Spleen (tissue), 11 donors: Measurements from ENCODE around the gene FAM221B. TPM values are rescaled to one million over a fixed set of nuclear protein-coding genes. Genes with fewer than 3 reads are reported as not detected.

Experiments
- DNase-seq: peaks from one replicate; pipeline ENCODE4 v3.0.0-alpha.2; 2020
- H3K27ac ChIP-seq, 8 donors: fragments of 200-600 bp; sonication (generic) in 7 of 8; 1 replicate in 4 of 8; 2 replicates in 4 of 8; pipeline versions ENCODE4 v1.5.0 to v1.8.0; 2016 to 2021; ENCODE audit warnings: inconsistent platforms in 4 of 8, mild to moderate bottlenecking in 4 of 8, moderate library complexity in 1 of 8
- H3K27me3 ChIP-seq, 7 donors: fragments of 200-600 bp; sonication (generic) in 6 of 7; replicated peaks in 1 of 7; 1 replicate in 4 of 7; 2 replicates in 3 of 7; pipeline versions ENCODE4 v1.5.0 to v1.8.0; 2016 to 2021; ENCODE audit warnings: inconsistent platforms in 3 of 7, mild to moderate bottlenecking in 1 of 7
- H3K36me3 ChIP-seq, 6 donors: fragments of 200-600 bp; sonication (generic) in 5 of 6; 1 replicate in 4 of 6; 2 replicates in 2 of 6; pipeline versions ENCODE4 v1.5.0 to v1.8.0; 2016 to 2021; ENCODE audit warnings: inconsistent platforms in 2 of 6
- H3K4me1 ChIP-seq, 6 donors: fragments of 200-600 bp; sonication (generic) in 5 of 6; 1 replicate in 3 of 6; 2 replicates in 3 of 6; pipeline versions ENCODE4 v1.5.0 to v1.8.0; 2016 to 2021; ENCODE audit warnings: inconsistent platforms in 3 of 6
- H3K4me3 ChIP-seq, 8 donors: fragments of 200-600 bp; sonication (generic) in 7 of 8; 1 replicate in 4 of 8; 2 replicates in 4 of 8; pipeline versions ENCODE4 v1.5.0 to v1.8.0; 2016 to 2021; ENCODE audit warnings: inconsistent platforms in 4 of 8, mild to moderate bottlenecking in 4 of 8, moderate library complexity in 2 of 8
- H3K9me3 ChIP-seq, 8 donors: fragments of 200-600 bp; sonication (generic) in 7 of 8; 1 replicate in 4 of 8; 2 replicates in 4 of 8; pipeline versions ENCODE4 v1.5.0 to v1.8.0; 2016 to 2021; ENCODE audit warnings: inconsistent platforms in 4 of 8
- CTCF ChIP-seq, 11 experiments: fragments of 200-600 bp in 7 of 11; fragments of 450-650 bp in 4 of 11; sonication (generic) in 4 of 11; IDR thresholded peaks in 8 of 11; conservative IDR thresholded peaks in 3 of 11; 1 replicate in 7 of 11; 2 replicates in 4 of 11; pipeline versions ENCODE4 v1.4.0 to v1.8.0; 2016 to 2021; ENCODE audit warnings: antibody characterized with exemption in 11 of 11, inconsistent platforms in 4 of 11, mild to moderate bottlenecking in 1 of 11
- POLR2A ChIP-seq, 3 donors: fragments of 450-650 bp; IDR thresholded peaks; one replicate each; pipeline ENCODE4 v1.5.1; 2017; ENCODE audit warnings: antibody characterized with exemption in 3 of 3, mild to moderate bottlenecking in 1 of 3
- POLR2AphosphoS5 ChIP-seq, 3 donors: sonication (generic); formaldehyde crosslinking; IDR thresholded peaks; one replicate each; pipeline ENCODE4 v1.5.1; 2017; ENCODE audit warnings: antibody characterized with exemption in 3 of 3
- WGBS, 5 donors: extraction: QIAGEN DNeasy Blood & Tissue Kit in 3 of 5; methylation state at CpG; one replicate each; pipeline versions ENCODE4 v1.1.5 to v1.1.7; 2013 to 2018; 5-methylcytosine and 5-hydroxymethylcytosine counted together
- intact Hi-C: fragments of 100-400 bp; cut with DNase I; formaldehyde crosslinking; loops from one replicate; pipeline ENCODE4 v1.15.0; 2023; ENCODE audit warnings: low total_unique reads
- polyA plus RNA-seq, 3 donors: library from polyadenylated mRNA; stranded (reverse); fragments of 200-250 nt; gene quantifications; one replicate each; pipeline ENCODE4 v1.2.1, GENCODE V29; 2013
- total RNA-seq, 7 donors: library from RNA; depleted of rRNA in 3 of 7; stranded (reverse); fragments of >200 nt in 3 of 7; fragmentation: NEBNext Ultra II Directional in 4 of 7; extraction: Animal tissue kit (Norgen Biotek cat#: 25700) in 4 of 7; gene quantifications; one replicate each; pipeline versions ENCODE4 v1.1.0 to v1.2.1, GENCODE V29; 2016 to 2021
- donor health status: healthy with polysubstance abuse.
- donor health status: DM: no; HTN: no; CAD: no; lungs with moderate emphysema.
- donor health status: DM: no; HTN: no; CAD: no.
- donor health status: Bipolar disorder and iron deficiency.
- donor health status: healthy.
- donor health status: DM: no; HTN: no; CAD: no.
- donor health status: DM: yes; HTN: yes; CAD: no.

FAM221B gene
- total and polyA plus RNA-seq, 10 donors = not detected

GRCh38 chr9:35811381-35812024, 17.0 kb downstream of the FAM221B start:
- DNase-seq = no peak
- no peaks in the 10 kb centered on the region for H3K9me3 ChIP-seq
- H3K4me1 ChIP-seq = peaks cover 17 to 49% (median 35%) of the 10 kb centered on the region in 6 donors
- peak overlapping the region in 6 of 8 donors; percentile 42 to 98 (median 79) for H3K27ac ChIP-seq
- 7 to 14% (median 11%) methylated on average over 11 to 12 of the region's 12 CpGs for WGBS, 5 donors
- H3K4me3 ChIP-seq = peak overlapping the region; percentile 25 to 77 (median 61)
- TF ChIP-seq CTCF (IDR thresholded peaks at IDR 0.05 in 8 of 11, conservative IDR thresholded peaks at IDR 0.05 in 3 of 11) (no peak), POLR2AphosphoS5 (IDR thresholded peaks at IDR 0.05) (no peak), POLR2A (IDR thresholded peaks at IDR 0.05) (no peak)
- intact Hi-C loops = no loop called here
- no peaks in the 10 kb centered on the region for H3K27me3 ChIP-seq
- peaks cover 0 to 32% (median 16%) of the 10 kb centered on the region in 6 donors for H3K36me3 ChIP-seq

GRCh38 chr9:35810122-35810521, 18.4 kb downstream of the FAM221B start:
- peaks cover 17 to 41% (median 35%) of the 10 kb centered on the region in 6 donors for H3K4me1 ChIP-seq
- H3K27ac ChIP-seq = no peak overlapping the region
- 88 to 93% (median 89%) methylated on average over 7 of the region's 7 CpGs for WGBS, 5 donors
- intact Hi-C loops = no loop called here
- H3K36me3 ChIP-seq = peaks cover 0 to 44% (median 24%) of the 10 kb centered on the region in 6 donors
- no peak overlapping the region for H3K4me3 ChIP-seq
- H3K9me3 ChIP-seq = no peaks in the 10 kb centered on the region
- no peaks in the 10 kb centered on the region for H3K27me3 ChIP-seq
- TF ChIP-seq POLR2A (IDR thresholded peaks at IDR 0.05) (no peak), CTCF (IDR thresholded peaks at IDR 0.05 in 8 of 11, conservative IDR thresholded peaks at IDR 0.05 in 3 of 11) (no peak), POLR2AphosphoS5 (IDR thresholded peaks at IDR 0.05) (no peak)
- DNase-seq = no peak

DNA sequence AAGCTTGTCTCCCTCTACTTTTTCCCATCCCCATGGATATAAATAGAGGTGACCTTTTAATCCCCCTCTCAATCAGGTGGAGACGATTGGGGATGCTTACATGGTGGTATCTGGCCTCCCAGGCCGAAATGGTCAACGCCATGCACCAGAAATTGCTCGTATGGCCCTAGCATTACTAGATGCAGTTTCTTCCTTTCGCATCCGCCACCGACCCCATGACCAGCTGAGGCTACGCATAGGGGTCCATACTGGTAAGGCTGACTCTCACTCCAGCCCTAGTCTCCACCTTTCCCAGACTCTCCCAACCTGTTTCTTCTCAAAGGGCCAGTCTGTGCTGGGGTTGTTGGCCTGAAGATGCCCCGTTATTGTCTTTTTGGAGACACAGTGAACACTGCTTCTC, 20.1 kb downstream of the FAM221B start:
- Histone ChIP-seq H3K27me3 (no peaks in the 10 kb centered on the region), H3K9me3 (no peaks in the 10 kb centered on the region), H3K36me3 (peaks cover 0 to 44% (median 24%) of the 10 kb centered on the region in 6 donors), H3K4me1 (peaks cover 11 to 29% (median 24%) of the 10 kb centered on the region in 6 donors), H3K27ac (no peak overlapping the region), H3K4me3 (no peak overlapping the region)
- 92 to 96% (median 93%) methylated on average over 9 of the region's 9 CpGs for WGBS, 5 donors
- no peak for TF ChIP-seq POLR2AphosphoS5 (IDR thresholded peaks at IDR 0.05)
- no peak for TF ChIP-seq CTCF (IDR thresholded peaks at IDR 0.05 in 8 of 11, conservative IDR thresholded peaks at IDR 0.05 in 3 of 11)
- no peak for TF ChIP-seq POLR2A (IDR thresholded peaks at IDR 0.05)
- intact Hi-C loops = loop anchor here (10.0 kb wide), 2 partner anchors 64 to 216 kb away; partner anchors contain the start of genes GBA2 and RGP1
- no peak for DNase-seq

DNA sequence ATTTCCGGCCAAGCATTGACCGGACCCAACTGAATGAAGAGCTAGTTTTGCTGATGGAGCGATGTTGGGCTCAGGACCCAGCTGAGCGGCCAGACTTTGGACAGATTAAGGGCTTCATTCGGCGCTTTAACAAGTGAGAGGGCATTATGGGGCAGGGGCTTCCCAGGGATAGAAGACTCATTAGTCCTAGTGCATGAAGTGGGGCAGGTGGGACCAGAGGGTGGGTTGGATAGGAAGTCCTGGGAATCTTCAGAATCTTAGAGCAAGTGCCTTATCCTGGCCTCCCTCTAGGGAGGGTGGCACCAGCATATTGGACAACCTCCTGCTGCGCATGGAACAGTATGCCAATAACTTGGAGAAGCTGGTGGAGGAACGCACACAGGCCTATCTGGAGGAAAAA, 22.4 kb downstream of the FAM221B start:
- intact Hi-C loops = loop anchor here (10.0 kb wide), 2 partner anchors 61 to 219 kb away; partner anchors contain the start of genes GBA2 and RGP1
- H3K9me3 ChIP-seq = no peaks in the 10 kb centered on the region
- no peak for TF ChIP-seq CTCF (IDR thresholded peaks at IDR 0.05 in 8 of 11, conservative IDR thresholded peaks at IDR 0.05 in 3 of 11)
- TF ChIP-seq POLR2A (IDR thresholded peaks at IDR 0.05) = no peak
- TF ChIP-seq POLR2AphosphoS5 (IDR thresholded peaks at IDR 0.05) = no peak
- no peaks in the 10 kb centered on the region for H3K27me3 ChIP-seq
- H3K4me1 ChIP-seq = peaks cover 0 to 6% (median 1%) of the 10 kb centered on the region in 6 donors
- WGBS, 5 donors = 95 to 98% (median 97%) methylated on average over 8 of the region's 8 CpGs
- no peak for DNase-seq
- peaks cover 0 to 60% (median 32%) of the 10 kb centered on the region in 6 donors for H3K36me3 ChIP-seq
- H3K27ac ChIP-seq = no peak overlapping the region
- no peak overlapping the region for H3K4me3 ChIP-seq
